HepG2 (cell line): Measurements from ENCODE around the gene GPSM1. TPM values are rescaled to one million over a fixed set of nuclear protein-coding genes. Genes with fewer than 3 reads are reported as not detected.
A peak's percentile ranks its signal among the peaks of the same experiment; 100 is the strongest.

Experiments used
- E2F5 ChIP-seq: sonication (generic); formaldehyde crosslinking; conservative IDR thresholded peaks from 2 replicates; pipeline ENCODE4 v1.4.0; 2020; ENCODE audit warnings: missing genetic modification reagents
- FOXK1 ChIP-seq: sonication (generic); formaldehyde crosslinking; IDR thresholded peaks from 2 replicates; pipeline ENCODE4 v1.4.0; 2020; ENCODE audit warnings: low read depth, missing genetic modification reagents, borderline replicate concordance
- FUBP1 ChIP-seq: sonication (generic); formaldehyde crosslinking; IDR thresholded peaks from 2 replicates; pipeline ENCODE4 v1.5.1; 2020; ENCODE audit warnings: missing genetic modification reagents, mild to moderate bottlenecking, borderline replicate concordance
- HNRNPK ChIP-seq: fragments of 200-400 bp; formaldehyde crosslinking; IDR thresholded peaks from 2 replicates; pipeline ENCODE4 v1.6.1; 2018; ENCODE audit warnings: low read length, low read depth, moderate library complexity, mild to moderate bottlenecking; ENCODE audit not compliant: poor library complexity, severe bottlenecking
- IKZF5 ChIP-seq: IDR thresholded peaks from 2 replicates; pipeline ENCODE4 v1.6.1; 2018; ENCODE audit warnings: missing genetic modification reagents, mild to moderate bottlenecking, missing compliant biosample characterization
- KIAA2018 ChIP-seq: sonication (generic); formaldehyde crosslinking; IDR thresholded peaks from 2 replicates; pipeline ENCODE4 v1.5.0; 2020; ENCODE audit warnings: mild to moderate bottlenecking, missing genetic modification reagents, borderline replicate concordance
- NFYC ChIP-seq: IDR thresholded peaks from 2 replicates; pipeline ENCODE4 v1.6.1; 2016; ENCODE audit warnings: missing genetic modification reagents, missing compliant biosample characterization
- SP4 ChIP-seq: sonication (generic); formaldehyde crosslinking; IDR thresholded peaks from 2 replicates; pipeline ENCODE4 v1.8.1; 2023; ENCODE audit warnings: mild to moderate bottlenecking, missing genetic modification reagents
- ZBTB1 ChIP-seq: sonication (generic); formaldehyde crosslinking; IDR thresholded peaks from 2 replicates; pipeline ENCODE4 v1.4.0; 2020; ENCODE audit warnings: missing genetic modification reagents, borderline replicate concordance
- ZNF317 ChIP-seq: sonication (generic); formaldehyde crosslinking; IDR thresholded peaks from 2 replicates; pipeline ENCODE4 v1.5.0; 2020; ENCODE audit warnings: mild to moderate bottlenecking, missing genetic modification reagents
- ZNF337 ChIP-seq: sonication (generic); formaldehyde crosslinking; IDR thresholded peaks from 2 replicates; pipeline ENCODE4 v1.5.1; 2020; ENCODE audit warnings: missing genetic modification reagents, low read depth, mild to moderate bottlenecking, borderline replicate concordance
- ZNF639 ChIP-seq: conservative IDR thresholded peaks from 2 replicates; pipeline ENCODE4 v1.6.1; 2018; ENCODE audit warnings: missing genetic modification reagents
- ZNF709 ChIP-seq: sonication (generic); formaldehyde crosslinking; IDR thresholded peaks from 2 replicates; pipeline ENCODE4 v1.5.0; 2020; ENCODE audit warnings: mild to moderate bottlenecking, missing genetic modification reagents
- ZNF878 ChIP-seq: sonication (generic); formaldehyde crosslinking; IDR thresholded peaks from 2 replicates; pipeline ENCODE4 v1.8.1; 2023; ENCODE audit warnings: mild to moderate bottlenecking, missing genetic modification reagents, moderate library complexity
- polyA plus RNA-seq, 8 experiments: library from polyadenylated mRNA; depleted of rRNA in 3 of 8; stranded (reverse) in 7 of 8; unstranded in 1 of 8; fragments of >200 nt; fragmentation: Illumina TruSeq in 4 of 8; extraction: Trizol in 4 of 8; gene quantifications; 2 replicates each; pipeline versions ENCODE4 v1.2.1 to v1.2.3, GENCODE V29; 2011 to 2016; ENCODE audit warnings: low read depth in 4 of 8, missing spikeins in 1 of 8, mixed read lengths in 1 of 8; ENCODE audit not compliant: insufficient read depth in 1 of 8
- total RNA-seq, 5 experiments: library from RNA; depleted of rRNA; stranded (reverse); fragments of >200 nt; fragmentation: Illumina TruSeq; extraction: Trizol; gene quantifications; 2 replicates each; pipeline ENCODE4 v1.2.3, GENCODE V29; 2016; ENCODE audit warnings: low read depth in 1 of 5

GPSM1 gene
- total and polyA plus RNA-seq, 2 of the 13 experiments (the other 11 are each of a cell fraction or from before 2014, with no cell fraction given) = 1.0 to 2.4 TPM

GRCh38 chr9:136373300-136374182 lies 46.2 kb downstream of the GPSM1 start, which contains the start of gene CARD9 (continued):
- no peak for TF ChIP-seq KIAA2018
- no peak for TF ChIP-seq ZNF317 (CRISPR knock-in tag)
- TF ChIP-seq HNRNPK = no peak
- TF ChIP-seq IKZF5 = no peak
- TF ChIP-seq NFYC (CRISPR knock-in tag) = peak; percentile 74
- no peak for TF ChIP-seq FOXK1
- no peak for TF ChIP-seq ZNF337 (CRISPR knock-in tag)
- TF ChIP-seq SP4 (CRISPR knock-in tag) = no peak
- no peak for TF ChIP-seq ZNF639 (CRISPR knock-in tag)
- no peak for TF ChIP-seq FUBP1 (CRISPR knock-in tag)
- no peak for TF ChIP-seq ZNF878 (CRISPR knock-in tag)
- TF ChIP-seq ZBTB1 (CRISPR knock-in tag) = no peak
- TF ChIP-seq E2F5 (CRISPR knock-in tag) = no peak
- no peak for TF ChIP-seq ZNF709
